Hypothalamus (tissue), 51 donors: ENCODE data around the gene EBF3.

Experiments
- DNase-seq, 51 donors: peaks; one replicate each; lab custom pipeline; 2025; lab: John Stamatoyannopoulos, UW

Gene EBF3

DNA sequence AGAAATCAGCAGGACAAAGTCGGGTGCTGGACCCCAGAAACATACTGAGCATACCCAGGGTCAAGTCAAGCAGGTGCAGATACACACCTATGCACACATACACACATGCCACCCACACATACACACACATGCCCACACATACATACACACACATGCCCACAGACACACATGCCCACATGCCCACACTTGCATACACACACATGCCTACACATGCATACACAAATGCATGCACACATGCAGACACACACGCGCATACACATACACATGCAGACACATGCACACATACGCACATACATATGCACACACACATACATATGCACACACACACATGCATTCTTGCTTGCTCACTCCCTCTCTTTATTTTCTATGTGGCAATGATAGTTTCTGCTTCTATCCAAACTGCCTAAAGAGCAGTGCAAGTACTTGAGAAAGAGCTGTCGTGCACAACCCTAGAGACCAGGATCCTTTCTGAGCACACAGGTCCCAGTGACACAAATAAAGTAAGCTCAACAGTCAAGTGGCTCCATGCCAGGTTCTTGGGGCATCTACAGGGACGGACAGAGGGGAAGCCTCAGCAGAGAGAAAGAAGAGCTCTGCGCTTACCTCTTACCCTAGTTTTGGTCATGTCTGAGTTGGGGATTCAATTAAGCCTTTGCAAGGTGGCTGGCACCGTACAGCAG is 83.7 kb downstream of the EBF3 start:
- no peak for DNase-seq

DNA sequence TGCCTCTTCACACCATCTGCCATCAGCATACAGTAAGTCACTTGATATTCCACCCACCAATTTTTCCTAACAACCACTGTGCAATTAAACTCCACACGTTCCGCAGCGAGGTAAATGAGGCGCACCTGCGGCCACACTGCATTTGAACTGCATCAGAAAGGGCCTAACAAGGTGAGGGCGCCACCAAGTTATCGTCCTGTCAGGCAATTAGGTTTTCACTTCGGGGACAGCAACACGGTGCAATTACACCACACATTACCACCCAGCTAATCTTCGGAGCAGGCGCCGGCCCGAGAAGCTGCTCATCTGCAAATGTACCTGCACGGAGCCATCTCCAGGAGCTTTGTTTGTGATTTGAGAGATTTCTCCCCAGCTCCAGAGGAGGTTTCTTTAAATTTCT is 84.4 kb downstream of the EBF3 start:
- DNase-seq = no peak

DNA sequence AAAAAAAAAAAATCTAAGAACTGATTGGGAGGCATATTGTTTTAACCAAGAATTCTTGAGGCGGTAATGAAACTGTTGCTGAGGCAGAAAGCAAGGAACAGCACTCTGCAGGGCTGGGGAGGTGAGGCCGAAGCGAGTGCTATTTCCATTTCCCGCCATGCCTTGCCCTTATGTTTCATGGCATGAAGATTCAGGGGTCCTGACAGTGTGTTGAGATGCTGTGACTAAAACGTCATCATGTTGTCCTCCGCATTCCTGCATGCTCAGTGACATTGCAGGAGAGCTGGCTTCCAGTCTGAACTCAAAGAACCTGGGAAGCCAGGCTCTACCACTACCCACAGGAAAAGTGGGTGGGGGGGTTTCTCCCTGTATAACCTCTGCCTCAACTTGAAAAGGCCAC is 85.2 kb downstream of the EBF3 start:
- no peak for DNase-seq

DNA sequence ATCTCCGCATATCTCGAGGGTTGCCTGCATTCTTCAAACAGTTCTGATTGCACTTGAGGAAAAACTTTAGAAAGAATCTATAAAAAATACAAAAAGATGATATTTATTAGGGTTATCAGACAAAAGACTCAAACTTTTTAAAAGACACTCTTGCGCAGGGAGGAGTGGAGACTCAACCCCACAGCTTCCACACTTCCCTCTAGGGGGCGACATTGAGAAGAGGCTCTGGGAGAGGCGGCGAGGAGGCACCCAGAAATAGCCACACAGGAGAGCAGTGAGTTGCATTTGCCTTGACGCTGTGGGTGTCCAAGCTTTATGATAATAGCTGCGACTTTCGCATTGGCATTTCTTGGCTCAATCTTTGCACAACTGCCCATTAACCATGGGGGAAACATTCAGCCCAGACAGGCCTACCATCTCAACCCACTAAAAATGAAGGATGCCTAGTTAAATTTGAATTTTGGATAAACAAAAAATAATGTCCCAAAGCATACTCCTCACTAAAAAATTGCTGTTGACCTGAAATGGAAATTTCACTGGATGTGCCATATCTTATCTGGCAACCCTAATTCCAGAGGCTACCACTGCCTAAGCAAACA is 86.2 kb downstream of the EBF3 start:
- DNase-seq = no peak

DNA sequence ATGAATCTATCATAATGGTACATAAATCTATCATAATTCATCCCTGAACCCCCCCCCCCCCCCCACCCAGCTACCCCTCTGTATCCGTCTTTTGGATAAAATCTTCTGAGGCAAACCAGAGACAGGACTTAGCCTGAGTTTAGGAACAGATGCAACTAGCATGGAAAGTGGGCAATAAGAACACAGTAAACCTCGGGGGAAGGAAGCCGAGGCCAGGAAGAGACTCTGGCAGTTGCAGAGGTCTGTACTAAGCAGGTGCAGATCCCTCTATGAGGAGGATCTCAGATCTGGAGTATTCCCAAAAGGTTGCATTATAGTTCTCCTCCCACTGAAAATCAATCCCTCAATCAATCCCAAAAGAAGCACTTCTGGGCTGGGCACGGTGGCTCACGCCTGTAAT is 87.2 kb downstream of the EBF3 start:
- no peak for DNase-seq

DNA sequence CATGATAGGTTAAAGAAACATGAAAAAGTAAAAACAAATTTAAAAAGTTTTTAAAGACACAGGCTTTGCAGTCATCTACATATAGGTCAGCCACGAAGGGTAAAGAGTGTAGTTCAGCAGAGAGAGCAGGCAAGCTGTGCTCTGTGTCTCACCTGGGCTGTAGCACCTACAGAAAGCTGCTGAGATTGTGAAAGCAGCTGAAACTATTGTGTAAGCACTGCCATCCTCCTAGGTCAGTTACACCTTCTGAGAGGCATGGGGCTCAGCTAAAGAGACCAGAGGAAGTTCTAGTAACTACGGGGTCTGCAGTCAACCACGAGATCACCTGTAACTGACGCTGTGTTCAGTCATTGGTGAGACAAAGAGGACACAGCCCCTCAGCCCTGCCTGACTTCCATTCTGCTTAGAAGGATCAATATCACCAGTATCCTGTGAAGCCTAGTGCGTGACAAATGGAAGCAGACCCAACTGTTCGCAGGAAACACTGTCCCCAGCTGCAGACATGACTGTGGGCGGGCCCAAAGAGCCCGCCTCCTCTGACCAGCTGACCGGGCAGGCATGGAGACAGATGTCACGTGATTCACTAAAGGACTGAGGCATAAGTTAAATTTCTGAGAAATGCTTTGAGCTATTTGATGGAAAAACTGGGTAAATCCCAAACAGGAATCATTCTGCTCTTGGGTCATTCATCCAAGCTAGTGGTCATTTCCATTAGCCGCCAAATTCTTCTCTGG is 87.9 kb downstream of the EBF3 start:
- no peak for DNase-seq

DNA sequence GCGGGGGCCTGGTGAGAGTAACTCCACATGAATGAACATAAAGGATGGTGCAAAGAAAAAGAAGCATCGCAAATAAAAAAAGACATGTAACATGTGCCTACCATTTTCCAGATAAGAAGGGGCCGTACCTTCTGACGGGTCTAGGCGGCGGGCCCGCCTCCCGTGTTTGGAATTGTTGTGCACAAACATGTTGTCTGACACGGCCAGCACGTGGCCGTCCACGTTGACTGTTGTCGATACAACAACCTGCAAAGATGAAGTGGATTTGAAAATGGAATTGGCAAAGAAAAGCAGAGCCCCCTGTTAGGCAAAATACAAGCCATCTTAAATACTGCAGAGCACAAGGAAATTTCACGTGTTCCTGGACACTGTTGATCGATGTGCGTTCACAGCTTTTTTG is 90.7 kb downstream of the EBF3 start:
- no peak for DNase-seq

DNA sequence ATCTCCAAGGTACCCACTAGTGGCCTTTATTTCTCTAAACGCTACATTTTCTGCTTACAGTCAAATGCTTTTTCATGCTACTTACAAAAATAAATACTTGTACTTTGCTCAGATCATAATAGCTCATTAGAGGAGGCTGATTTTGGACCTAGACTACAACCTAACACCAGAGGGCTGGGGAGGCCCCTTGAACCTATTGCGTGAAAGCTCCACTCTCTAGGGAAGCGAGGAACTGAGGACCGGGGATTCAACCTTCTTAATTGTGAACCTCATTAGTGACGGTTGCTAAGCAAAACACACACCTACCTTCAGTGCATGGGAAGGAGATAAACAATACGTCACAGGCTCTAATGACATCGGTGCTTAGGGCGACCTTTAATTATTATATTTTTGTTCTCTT is 92.1 kb downstream of the EBF3 start:
- DNase-seq = no peak

DNA sequence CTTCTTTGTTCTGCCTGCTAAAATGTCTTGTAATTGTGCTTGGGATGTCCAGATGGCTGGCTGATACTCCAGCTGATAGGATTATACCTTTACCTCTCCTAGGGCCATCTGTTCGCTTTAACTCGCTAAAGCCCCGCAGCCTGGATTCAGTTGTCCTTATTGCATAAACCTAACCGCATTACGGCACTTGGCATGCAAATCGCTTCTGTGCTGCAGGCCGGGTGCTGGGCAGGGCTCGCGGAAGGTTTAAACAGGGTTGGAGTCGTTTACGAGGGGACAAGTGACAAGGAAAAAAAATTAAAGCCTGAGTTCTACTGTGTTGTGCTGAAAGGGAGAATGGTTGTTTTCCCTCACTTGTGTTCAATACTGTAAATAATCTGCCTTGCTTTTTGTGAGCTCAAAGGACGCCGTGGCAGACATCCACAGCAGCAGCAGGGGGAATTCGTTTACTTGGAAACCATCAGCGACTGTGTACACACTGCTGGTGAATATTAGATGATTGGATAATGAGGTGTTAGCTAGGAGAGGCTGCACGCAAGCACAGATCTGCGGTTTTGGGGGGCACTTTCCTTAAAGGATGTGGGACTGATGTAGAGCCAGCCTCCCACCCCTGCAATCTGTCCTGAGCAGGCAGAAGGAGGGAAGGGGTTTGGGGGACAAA is 93.0 kb downstream of the EBF3 start:
- DNase-seq = peak in 2 of 51 donors; percentile 7 to 11

DNA sequence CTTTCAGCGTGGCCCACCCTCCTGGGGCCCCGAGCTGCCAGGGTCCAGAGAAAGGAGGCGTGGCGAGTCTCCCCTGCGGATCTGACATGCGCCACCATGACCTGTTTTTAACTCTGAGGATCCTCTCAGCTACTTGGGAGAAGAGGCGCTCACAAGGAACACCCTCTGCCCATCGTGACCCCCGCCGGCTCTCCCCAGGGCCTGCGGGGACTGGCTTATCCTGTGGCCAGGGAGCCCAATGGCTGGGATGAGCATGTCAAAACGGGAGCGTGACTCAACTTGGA is 93.7 kb downstream of the EBF3 start:
- no peak for DNase-seq

DNA sequence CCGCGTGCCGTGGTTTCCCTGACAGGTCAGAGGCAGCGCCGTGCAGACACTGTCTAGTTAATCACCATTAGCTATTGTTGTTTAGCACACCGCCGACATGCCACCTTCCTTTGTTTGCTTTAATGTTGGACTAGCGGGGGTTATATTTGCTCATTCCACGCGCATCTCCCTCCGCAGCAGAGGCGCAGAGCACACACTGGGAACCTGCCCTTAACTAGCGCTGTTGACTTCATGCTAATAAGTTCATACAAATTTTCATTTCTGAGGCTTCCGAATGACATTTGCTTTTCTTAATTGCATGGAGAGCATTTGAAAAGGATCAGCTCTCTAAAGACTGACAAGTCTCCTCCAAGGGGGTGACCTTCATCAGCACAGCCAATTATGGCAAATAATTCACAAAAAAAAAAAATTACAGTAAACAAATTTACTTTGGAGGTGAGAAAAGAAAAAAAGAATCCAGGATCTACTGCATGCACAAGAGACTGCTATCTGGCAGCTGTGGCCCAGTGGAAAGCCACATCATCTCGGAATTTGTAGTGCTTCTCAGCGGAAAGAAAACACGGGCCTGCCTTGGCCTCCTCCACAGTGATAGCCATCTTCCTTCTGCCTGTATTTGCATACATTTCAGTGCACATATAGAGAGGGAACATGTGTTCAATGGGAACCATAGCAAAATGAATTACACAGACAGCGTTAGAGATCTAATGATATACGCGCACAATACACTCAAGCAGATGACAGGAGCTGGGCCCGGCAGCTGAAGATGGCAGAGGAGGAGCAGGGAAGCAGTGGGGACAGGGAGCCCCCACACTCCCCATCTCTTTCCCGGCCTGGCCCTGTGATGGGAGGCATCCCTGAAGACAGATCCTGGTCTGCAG is 94.2 kb downstream of the EBF3 start:
- no peak for DNase-seq

DNA sequence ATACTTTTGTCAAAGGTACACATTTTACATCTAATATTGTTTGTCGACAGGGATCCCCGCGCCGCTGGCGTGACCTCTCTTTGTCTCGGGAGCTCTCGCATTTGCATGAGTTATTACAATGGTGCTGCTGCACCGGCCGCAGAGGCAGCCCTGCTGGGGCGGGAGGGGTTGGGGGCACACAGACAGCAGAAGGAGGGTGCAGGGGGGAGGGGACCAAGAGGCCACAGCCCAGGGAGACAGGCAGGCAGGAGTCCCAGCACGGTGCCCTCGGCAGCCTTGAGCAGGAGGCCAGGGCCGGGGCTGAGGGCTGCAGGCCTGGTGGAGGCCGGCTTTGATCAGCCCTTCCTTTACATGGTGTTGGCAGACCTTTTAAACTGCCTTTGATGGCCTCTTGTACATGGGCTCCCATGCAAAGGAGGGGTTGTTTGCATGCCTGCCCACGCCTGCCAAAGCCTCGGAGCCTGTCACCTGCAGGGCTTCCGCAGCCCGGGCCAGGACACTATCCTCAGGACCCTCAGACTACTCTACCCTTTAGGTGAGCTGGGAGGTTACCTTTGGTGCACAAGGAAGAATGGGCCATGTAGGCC is 95.5 kb downstream of the EBF3 start:
- DNase-seq = no peak

DNA sequence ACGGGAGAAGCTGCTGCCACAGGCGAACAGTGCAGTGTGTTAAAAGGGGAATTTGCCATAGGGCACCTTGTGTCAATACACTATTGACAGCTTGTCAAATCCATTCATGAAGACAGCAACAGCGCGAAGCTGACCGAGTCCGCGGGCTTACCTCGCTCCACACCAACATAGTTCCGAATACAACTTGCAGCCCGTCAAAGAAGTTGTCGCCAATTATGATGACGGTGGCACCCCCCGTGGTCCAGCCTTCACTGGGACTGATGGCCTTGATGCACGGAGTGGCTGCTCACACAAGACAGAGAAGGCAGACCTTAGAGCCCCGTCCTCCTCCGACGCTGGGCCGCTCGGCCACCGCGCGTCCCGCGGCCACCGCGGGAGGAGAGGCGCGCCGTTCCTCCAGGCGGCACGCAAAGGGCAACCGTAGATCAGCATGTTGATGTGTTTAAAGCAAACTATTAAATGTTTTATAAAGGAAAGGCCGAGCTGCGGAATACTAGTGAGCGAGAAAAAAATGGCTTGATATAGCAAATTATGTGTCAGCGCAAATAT is 96.4 kb downstream of the EBF3 start:
- no peak for DNase-seq

DNA sequence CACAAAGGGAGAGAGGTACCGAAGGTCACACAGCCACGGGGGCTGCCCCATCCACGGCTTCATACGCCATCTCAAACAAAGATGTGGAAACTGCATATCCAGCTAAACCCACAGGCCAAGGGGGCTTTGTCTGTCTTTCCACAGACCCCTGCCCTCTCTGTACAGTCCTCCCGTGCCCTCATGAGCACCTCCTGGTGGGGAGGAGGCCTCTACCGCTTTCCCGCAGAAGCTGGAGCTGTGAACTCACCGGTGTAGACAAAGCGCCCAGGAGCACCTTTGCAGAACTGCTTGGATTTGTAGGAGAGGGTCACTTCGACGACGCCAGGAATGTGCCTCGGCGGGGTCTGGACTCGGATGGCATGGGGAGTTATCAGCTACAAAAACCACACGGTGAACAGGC is 97.2 kb downstream of the EBF3 start:
- DNase-seq = no peak

DNA sequence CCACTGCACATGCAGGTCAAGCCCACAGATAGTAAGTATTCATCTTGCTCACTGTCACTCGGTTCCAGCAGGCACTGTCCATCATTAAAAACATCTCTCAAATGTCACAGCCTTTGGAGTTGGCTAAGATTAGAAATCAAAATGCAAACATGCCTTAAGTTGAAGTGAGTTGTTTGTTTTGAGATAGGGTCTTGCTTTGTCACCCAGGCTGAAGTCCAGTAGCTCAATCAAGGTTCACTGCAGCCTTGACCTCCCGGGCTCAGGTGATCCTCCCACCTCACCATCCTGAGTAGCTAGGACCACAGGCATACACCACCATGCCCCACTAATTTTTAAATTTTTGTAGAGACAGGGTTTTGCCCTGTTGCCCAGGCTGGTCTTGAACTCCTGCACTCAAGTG is 98.1 kb downstream of the EBF3 start:
- no peak for DNase-seq

DNA sequence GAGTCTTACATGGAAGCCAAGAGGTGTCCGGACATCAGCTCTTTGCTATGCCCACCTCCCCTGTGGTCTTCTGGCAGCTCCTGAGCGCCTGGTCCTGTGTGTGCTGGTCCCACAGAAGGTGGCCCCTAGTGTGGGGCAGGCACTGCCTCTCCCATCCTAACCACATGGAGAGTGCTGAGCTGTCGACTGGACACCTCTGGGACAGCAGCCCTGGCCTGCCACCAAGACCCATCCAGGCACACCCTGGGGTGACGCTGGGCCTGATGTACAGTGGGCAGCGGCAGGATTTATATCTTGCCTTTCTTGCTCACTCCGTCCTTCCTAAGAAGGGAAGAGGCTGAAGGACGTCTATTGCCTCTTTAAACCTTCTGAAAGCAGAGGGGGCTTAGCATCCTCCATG is 98.7 kb downstream of the EBF3 start:
- DNase-seq = no peak

DNA sequence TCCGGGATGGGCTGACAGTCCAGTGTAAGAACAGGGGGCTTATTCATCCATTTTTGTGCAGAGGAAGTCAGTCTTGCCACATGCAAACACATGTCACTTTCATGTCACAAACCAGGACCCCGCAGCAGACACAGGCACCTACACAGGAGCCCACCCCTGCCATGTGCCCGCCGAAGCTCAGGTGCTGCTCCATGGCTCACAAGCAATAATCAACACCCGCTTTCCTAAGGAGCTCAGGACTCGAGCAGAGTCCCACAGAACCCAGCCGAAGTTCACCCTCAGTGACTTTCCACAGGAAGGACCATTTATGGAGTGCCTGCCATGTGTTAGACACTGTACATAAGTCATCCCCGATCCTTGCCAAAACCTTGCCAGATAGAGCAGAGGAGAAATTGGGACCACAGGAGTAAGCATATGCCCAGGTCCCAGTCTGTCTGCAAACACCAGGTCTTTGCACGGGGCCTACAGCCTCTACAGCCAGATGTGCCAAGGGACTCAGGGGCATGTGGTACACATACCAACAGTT is 99.4 kb downstream of the EBF3 start:
- DNase-seq = no peak

DNA sequence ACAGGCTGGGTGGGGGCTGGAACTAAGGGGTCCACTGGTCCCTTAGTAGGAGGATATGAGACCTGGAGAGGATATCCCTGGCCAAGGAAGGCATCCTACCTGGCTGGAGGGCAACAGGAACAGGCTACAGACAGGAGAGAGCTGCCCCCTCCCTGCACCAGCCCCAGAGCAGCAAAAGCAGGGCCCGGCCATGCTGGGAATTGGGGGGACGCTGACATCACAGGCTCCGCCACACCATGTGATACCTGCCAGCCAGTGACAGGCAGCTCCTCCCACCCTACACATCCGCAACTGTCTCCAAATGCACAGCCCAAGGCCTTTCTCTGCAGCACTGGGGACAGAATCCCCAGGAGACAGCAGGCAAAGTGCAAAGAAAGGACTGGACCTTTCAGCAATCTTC is 100.0 kb downstream of the EBF3 start:
- DNase-seq = no peak

DNA sequence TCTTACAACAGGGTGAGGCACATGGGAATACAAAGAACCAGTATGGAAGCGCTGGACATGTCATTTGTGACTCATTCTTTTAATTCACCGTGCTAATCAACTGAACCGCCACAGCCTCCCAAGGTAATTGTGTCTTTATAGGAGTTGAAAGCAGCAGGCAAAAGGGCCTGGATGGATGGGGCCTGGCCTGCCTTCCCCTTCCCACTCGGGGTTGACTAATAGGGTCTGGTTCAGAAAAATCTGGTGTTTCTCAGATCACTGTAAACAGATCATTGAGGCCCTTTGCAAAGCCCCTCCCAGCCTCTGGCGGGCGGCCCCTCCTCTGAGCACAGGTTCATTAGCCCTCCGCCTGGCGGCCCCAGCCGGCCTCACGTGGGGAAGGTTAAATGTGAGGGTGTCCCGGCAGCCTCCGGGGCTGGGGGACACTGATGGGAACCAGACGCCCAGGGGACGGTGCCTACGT is 100.8 kb downstream of the EBF3 start:
- DNase-seq = no peak
